Peyer's patch (tissue), 4 donors: ENCODE data around the gene BCL2L14. TPM values are rescaled to one million over a fixed set of nuclear protein-coding genes. Genes with fewer than 3 reads are reported as not detected.

ENCODE experiments used
- DNase-seq, 3 donors: peaks; one replicate each; pipeline ENCODE4 v3.0.0-alpha.2; 2017 to 2019
- H3K27ac ChIP-seq, 4 donors: fragments of 200-600 bp; sonication (generic); one replicate each; pipeline ENCODE4 v1.5.1; 2016 to 2019
- H3K27me3 ChIP-seq, 2 donors: fragments of 200-600 bp; sonication (generic); one replicate each; pipeline ENCODE4 v1.5.1; 2019
- H3K36me3 ChIP-seq, 3 donors: fragments of 200-600 bp; sonication (generic); one replicate each; pipeline ENCODE4 v1.5.1; 2016 to 2019
- H3K4me1 ChIP-seq, 4 donors: fragments of 200-600 bp; sonication (generic); one replicate each; pipeline ENCODE4 v1.5.1; 2016 to 2019
- H3K4me3 ChIP-seq, 4 donors: fragments of 200-600 bp; sonication (generic); 1 replicate in 3 of 4; 2 replicates in 1 of 4; pipeline ENCODE4 v1.5.1; 2016 to 2019; ENCODE audit warnings: mild to moderate bottlenecking in 1 of 4
- H3K9me3 ChIP-seq, 4 donors: fragments of 200-600 bp; sonication (generic); one replicate each; pipeline ENCODE4 v1.5.1; 2016 to 2019; ENCODE audit warnings: mild to moderate bottlenecking in 1 of 4
- CTCF ChIP-seq, 6 experiments: fragments of 450-650 bp in 4 of 6; fragments of 200-600 bp in 2 of 6; sonication (generic) in 1 of 6; IDR thresholded peaks; one replicate each; pipeline ENCODE4 v1.5.1; 2017 to 2019; ENCODE audit warnings: antibody characterized with exemption in 6 of 6, mild to moderate bottlenecking in 3 of 6, moderate library complexity in 1 of 6
- POLR2A ChIP-seq, 2 donors: fragments of 450-650 bp; IDR thresholded peaks; one replicate each; pipeline ENCODE4 v1.5.1; 2017; ENCODE audit warnings: antibody characterized with exemption in 2 of 2, mild to moderate bottlenecking in 2 of 2, moderate library complexity in 2 of 2
- total RNA-seq, 4 donors: library from RNA; depleted of rRNA; stranded (reverse); fragments of >200 nt; gene quantifications; one replicate each; pipeline ENCODE4 v1.1.0, GENCODE V29; 2016

The BCL2L14 gene
- total RNA-seq, 4 donors from 2014 or later = 69.3 to 101 (median 87.7) TPM

- no peaks in the 10 kb centered on the region for H3K27me3 ChIP-seq
Observed at GRCh38 chr12:12088761-12089160, 18.0 kb downstream of the BCL2L14 start.

GRCh38 chr12:12091071-12091470, 20.3 kb downstream of the BCL2L14 start:
- Histone ChIP-seq H3K4me1 (no peaks in the 10 kb centered on the region), H3K9me3 (no peaks in the 10 kb centered on the region)
- TF ChIP-seq POLR2A (IDR thresholded peaks at IDR 0.05) = no peak

More at GRCh38 chr12:12088761-12089160, 18.0 kb downstream of the BCL2L14 start:
- H3K4me1 ChIP-seq = no peaks in the 10 kb centered on the region
- DNase-seq = no peak
- H3K27ac ChIP-seq = no peak overlapping the region
- no peak for TF ChIP-seq CTCF (IDR thresholded peaks at IDR 0.05)
- no peak for TF ChIP-seq POLR2A (IDR thresholded peaks at IDR 0.05)
- H3K9me3 ChIP-seq = no peaks in the 10 kb centered on the region
- no peak overlapping the region for H3K4me3 ChIP-seq
- H3K36me3 ChIP-seq = peaks cover 0 to 9% (median 0%) of the 10 kb centered on the region in 3 donors

GRCh38 chr12:12091977-12092663, 21.4 kb downstream of the BCL2L14 start:
- no peak overlapping the region for H3K27ac ChIP-seq
- peaks cover 0 to 25% (median 0%) of the 10 kb centered on the region in 3 donors for H3K36me3 ChIP-seq
- no peak for DNase-seq
- H3K27me3 ChIP-seq = no peaks in the 10 kb centered on the region
- no peaks in the 10 kb centered on the region for H3K4me1 ChIP-seq
- no peak overlapping the region for H3K4me3 ChIP-seq
- H3K9me3 ChIP-seq = no peaks in the 10 kb centered on the region
- no peak for TF ChIP-seq POLR2A (IDR thresholded peaks at IDR 0.05)
- no peak for TF ChIP-seq CTCF (IDR thresholded peaks at IDR 0.05)

More at GRCh38 chr12:12091071-12091470, 20.3 kb downstream of the BCL2L14 start:
- no peak for DNase-seq
- H3K36me3 ChIP-seq = peaks cover 0 to 19% (median 0%) of the 10 kb centered on the region in 3 donors
- H3K4me3 ChIP-seq = no peak overlapping the region
- H3K27ac ChIP-seq = no peak overlapping the region
- H3K27me3 ChIP-seq = no peaks in the 10 kb centered on the region

- Histone ChIP-seq H3K4me3 (no peak overlapping the region), H3K9me3 (no peaks in the 10 kb centered on the region), H3K4me1 (no peaks in the 10 kb centered on the region), H3K27me3 (no peaks in the 10 kb centered on the region), H3K27ac (no peak overlapping the region), H3K36me3 (peaks cover 0 to 39% (median 0%) of the 10 kb centered on the region in 3 donors)
- DNase-seq = no peak
- TF ChIP-seq POLR2A (IDR thresholded peaks at IDR 0.05) = no peak
- TF ChIP-seq CTCF (IDR thresholded peaks at IDR 0.05) = no peak
Observed at GRCh38 chr12:12094481-12094880, 23.7 kb downstream of the BCL2L14 start.

GRCh38 chr12:12095021-12095420, 24.3 kb downstream of the BCL2L14 start:
- no peaks in the 10 kb centered on the region for H3K4me1 ChIP-seq
- DNase-seq = no peak
- H3K27ac ChIP-seq = no peak overlapping the region
- H3K36me3 ChIP-seq = peaks cover 0 to 39% (median 0%) of the 10 kb centered on the region in 3 donors
- H3K27me3 ChIP-seq = no peaks in the 10 kb centered on the region
- no peak for TF ChIP-seq CTCF (IDR thresholded peaks at IDR 0.05)
- TF ChIP-seq POLR2A (IDR thresholded peaks at IDR 0.05) = no peak
- no peak overlapping the region for H3K4me3 ChIP-seq
- no peaks in the 10 kb centered on the region for H3K9me3 ChIP-seq

- Histone ChIP-seq H3K4me3 (no peak overlapping the region), H3K36me3 (peaks cover 0 to 39% (median 0%) of the 10 kb centered on the region in 3 donors), H3K4me1 (no peaks in the 10 kb centered on the region), H3K27me3 (no peaks in the 10 kb centered on the region), H3K9me3 (no peaks in the 10 kb centered on the region), H3K27ac (no peak overlapping the region)
- TF ChIP-seq CTCF (IDR thresholded peaks at IDR 0.05) = no peak
- no peak for TF ChIP-seq POLR2A (IDR thresholded peaks at IDR 0.05)
- DNase-seq = no peak
Observed at GRCh38 chr12:12097891-12098690, 27.4 kb downstream of the BCL2L14 start.
